GM10248 (cell line): ENCODE data around the gene CD3E.
"Not testable (repeated sequence)": the region's sequence is repeated elsewhere in the genome, so short reads cannot be mapped to it uniquely, and the experiment has no call there.

Experiments used
- CTCF ChIA-PET: fragments of 300-600 bp; sonication (Branson Sonifier 250); formaldehyde crosslinking; extraction: SDS; loops from one replicate; lab custom pipeline; 2021; ENCODE audit warnings: antibody characterized with exemption; lab: Yijun Ruan, JAX
- POLR2A ChIA-PET: fragments of 350-650 bp; sonication (Branson Sonifier 250); formaldehyde crosslinking; extraction: SDS; loops from one replicate; lab custom pipeline; 2020; ENCODE audit warnings: antibody characterized with exemption; lab: Yijun Ruan, JAX
- DNase-seq: peaks from one replicate; pipeline ENCODE4 v3.0.0; 2012; ENCODE audit errors: extremely low spot score
- TF ChIP-seq, protein P1 (sequence below): IDR thresholded peaks from 2 replicates; pipeline ENCODE4 v1.5.1; 2012; ENCODE audit warnings: mild to moderate bottlenecking, low read depth; ENCODE audit errors: extremely low read depth, missing control alignments, control extremely low read depth

CD3E gene

DNA sequence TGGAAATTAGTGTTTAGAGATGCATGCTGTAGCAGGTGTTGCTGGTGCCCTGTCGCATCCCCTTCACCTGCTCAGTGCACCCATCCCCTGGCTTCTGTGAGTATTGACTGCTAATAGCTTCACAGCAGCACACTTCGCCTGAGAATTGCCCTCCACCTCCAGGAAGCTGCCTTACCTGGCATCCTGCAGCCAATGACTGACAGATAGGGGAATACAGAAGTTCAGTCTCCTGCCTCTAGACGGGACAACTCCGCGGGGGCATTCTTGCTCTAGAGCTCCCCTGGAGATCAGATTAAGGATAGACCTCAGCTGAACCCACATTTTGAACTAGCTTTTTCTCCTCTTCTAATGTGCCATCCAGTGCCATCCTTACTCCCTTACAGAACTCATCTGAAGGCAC is 9.3 kb upstream of the CD3E start:
- DNase-seq: no peak
- TF ChIP-seq, protein P1, sequence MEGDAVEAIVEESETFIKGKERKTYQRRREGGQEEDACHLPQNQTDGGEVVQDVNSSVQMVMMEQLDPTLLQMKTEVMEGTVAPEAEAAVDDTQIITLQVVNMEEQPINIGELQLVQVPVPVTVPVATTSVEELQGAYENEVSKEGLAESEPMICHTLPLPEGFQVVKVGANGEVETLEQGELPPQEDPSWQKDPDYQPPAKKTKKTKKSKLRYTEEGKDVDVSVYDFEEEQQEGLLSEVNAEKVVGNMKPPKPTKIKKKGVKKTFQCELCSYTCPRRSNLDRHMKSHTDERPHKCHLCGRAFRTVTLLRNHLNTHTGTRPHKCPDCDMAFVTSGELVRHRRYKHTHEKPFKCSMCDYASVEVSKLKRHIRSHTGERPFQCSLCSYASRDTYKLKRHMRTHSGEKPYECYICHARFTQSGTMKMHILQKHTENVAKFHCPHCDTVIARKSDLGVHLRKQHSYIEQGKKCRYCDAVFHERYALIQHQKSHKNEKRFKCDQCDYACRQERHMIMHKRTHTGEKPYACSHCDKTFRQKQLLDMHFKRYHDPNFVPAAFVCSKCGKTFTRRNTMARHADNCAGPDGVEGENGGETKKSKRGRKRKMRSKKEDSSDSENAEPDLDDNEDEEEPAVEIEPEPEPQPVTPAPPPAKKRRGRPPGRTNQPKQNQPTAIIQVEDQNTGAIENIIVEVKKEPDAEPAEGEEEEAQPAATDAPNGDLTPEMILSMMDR: no peak
- POLR2A ChIA-PET: no interaction called here
- CTCF ChIA-PET: interaction anchor here (0.7 to 2.7 kb wide), 36 partner anchors 9 to 273 kb away, joined by 3 to 18 read pairs (median 4); partner anchors contain the start of gene MPZL3

DNA sequence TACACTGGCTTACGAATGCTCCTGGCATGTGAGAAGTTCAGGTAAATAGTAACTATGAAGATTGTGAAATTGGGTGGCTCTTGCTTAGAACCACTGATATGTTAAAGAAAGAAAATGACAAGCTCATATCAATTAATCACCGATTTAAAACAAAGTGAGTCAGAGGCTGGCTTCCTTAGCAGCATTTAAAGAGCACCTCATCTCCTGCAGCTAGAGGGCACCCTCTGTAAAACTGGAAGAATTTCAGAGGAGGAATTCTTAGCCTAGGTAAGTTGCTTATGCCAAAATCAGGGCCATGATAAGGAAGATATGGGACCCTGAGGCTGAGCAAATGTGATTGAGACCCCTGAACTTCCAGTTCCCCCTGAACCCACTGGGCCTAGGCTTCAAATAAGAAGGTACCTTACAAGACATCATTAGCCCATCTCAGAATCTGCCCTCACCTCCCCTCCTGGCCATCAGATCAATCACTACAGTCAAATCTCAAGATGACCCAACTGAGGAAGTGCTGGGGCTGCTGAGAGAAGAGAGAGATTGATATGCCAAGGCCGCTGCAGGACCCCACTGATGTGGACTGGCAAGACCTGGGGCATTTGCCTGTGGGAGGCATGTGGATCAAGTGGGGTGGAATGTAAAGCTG is 8.6 kb upstream of the CD3E start:
- TF ChIP-seq, protein P1: peak; percentile 77
- ChIA-PET CTCF (interaction anchor here (0.6 to 2.7 kb wide), 39 partner anchors 9 to 273 kb away, joined by 3 to 18 read pairs (median 4); partner anchors contain the start of genes MPZL3 and TTC36), POLR2A (no interaction called here)
- DNase-seq: no peak

DNA sequence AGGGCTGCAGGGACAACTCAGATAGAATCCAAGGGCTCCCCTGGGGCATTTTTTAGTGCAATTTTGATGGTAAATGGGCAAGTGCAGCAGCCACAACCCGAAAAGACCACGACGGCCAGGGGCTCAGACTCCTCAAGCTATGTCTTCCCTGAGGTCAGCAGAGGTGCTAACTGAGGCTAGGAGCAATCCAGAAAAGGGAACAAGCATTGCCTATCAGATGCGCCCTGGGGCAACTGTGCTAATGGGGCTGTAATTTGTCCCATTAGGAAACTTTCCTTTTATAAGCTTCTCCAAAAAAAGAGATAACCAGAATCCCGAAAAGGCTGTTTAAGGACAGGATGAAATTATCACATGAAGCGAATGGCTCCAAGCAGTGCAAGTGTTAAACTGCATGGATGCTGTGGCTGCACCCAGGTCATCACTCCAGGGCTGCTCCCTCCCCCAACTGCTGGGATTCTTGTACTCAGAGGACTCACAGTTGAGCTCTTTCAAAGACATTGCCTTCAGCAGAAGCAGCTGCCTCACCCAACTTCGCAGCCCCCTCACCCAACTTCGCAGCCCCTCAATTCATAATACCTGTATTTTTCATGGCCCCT is 2.8 kb upstream of the CD3E start:
- TF ChIP-seq, protein P1: no peak
- no peak for DNase-seq
- POLR2A ChIA-PET: interaction anchor here (0.7 kb wide), 1 partner anchor 354 kb away, joined by 8 read pairs; no protein-coding TSS in a partner anchor
- CTCF ChIA-PET: interaction anchor here (1.4 to 6.7 kb wide), 3 partner anchors 10 to 25 kb away, joined by 3 to 26 read pairs (median 12); no protein-coding TSS in a partner anchor

DNA sequence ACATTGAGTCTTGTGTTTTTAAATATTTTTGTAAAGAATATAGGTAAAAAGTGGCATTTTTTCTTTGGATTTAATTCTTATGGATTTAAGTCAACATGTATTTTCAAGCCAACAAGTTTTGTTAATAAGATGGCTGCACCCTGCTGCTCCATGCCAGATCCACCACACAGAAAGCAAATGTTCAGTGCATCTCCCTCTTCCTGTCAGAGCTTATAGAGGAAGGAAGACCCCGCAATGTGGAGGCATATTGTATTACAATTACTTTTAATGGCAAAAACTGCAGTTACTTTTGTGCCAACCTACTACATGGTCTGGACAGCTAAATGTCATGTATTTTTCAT is 333 bp upstream of the CD3E start:
- CTCF ChIA-PET: interaction anchor here (0.7 to 6.7 kb wide), 4 partner anchors 14 to 133 kb away, joined by 3 to 26 read pairs (median 3); no protein-coding TSS in a partner anchor
- no peak for DNase-seq
- POLR2A ChIA-PET: no interaction called here
- TF ChIP-seq, protein P1: no peak

DNA sequence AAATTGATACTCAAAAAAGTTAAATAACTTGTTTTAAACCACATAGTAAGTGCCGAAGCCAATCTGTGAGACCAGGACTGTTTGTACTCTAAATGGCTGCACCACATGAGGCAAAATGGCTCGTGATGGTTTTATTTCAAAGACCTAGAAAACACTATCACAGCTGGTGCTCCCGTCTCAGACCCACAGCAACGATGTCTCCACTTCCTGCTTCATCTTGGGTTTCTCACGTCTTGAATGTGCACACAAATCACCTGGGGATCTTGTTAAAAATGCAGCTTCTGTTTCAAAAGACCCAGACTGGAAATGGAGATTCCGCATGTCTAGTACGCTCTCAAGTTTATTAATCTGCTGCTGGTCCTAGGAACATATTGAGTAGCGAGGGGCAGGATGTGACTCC is 1.2 kb downstream of the CD3E start:
- no peak for DNase-seq
- CTCF ChIA-PET: interaction anchor here (0.7 to 1.2 kb wide), 4 partner anchors 9 to 40 kb away, joined by 3 to 6 read pairs (median 4); no protein-coding TSS in a partner anchor
- TF ChIP-seq, protein P1: no peak
- POLR2A ChIA-PET: no interaction called here

DNA sequence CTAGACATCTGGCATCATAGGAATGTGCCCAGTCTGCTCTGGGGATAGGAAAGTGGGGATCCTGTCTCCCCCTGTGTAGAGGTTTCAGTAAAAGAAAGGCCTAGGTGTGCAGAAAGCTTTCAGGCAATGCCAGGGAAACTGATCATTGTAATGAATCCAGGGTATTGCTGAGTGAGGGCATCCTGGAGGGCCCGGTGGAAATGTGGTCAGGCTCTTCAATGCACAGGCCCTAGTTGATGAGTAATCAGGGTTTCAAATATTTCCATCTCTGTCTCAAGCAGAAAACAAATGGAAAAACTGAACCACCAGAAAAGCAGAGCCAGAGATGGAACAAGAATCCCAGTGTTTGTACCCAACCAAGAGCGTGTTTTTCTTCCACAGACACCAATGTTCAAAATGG is 2.0 kb downstream of the CD3E start:
- DNase-seq: no peak
- POLR2A ChIA-PET: no interaction called here
- TF ChIP-seq, protein P1: no peak
- CTCF ChIA-PET: no interaction called here

DNA sequence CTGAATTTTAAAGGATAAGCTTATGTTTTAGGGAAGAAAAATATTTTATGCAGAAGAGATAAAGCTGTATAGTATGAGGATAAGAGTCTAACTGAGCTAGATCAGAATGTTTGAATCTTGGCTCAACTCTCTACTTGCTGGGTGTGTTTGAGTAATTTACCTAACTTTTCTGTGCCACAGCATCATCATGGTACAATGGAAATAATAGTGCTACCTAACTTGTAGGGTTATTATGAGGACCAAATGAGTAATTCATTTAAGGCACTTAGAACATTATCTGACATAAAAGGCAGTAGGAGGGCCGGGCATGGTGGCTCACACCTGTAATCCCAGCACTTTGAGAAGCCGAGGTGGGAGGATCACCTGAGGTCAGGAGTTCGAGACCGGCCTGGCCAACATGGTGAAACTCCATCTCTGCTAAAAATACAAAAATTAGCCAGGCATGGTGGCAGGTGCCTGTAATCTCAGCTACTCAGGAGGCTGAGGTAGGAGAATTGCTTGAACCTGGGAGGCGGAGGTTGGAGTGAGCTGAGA is 4.5 kb downstream of the CD3E start:
- DNase-seq, POLR2A ChIA-PET: not testable (repeated sequence)
- CTCF ChIA-PET: interaction anchor here (0.8 to 2.3 kb wide), 8 partner anchors 9 to 165 kb away, joined by 3 to 13 read pairs (median 4); no protein-coding TSS in a partner anchor
